ENCODE measurements around the gene ZNF362. TPM values are rescaled to one million over a fixed set of nuclear protein-coding genes. Genes with fewer than 3 reads are reported as not detected.

Gene ZNF362
- total and polyA plus RNA-seq, 2 of the 13 experiments (the other 11 are each of a cell fraction or from before 2014, with no cell fraction given) = 8.3 to 14.2 TPM

- TF ChIP-seq AKNA (CRISPR knock-in tag; IDR thresholded peaks at IDR 0.05; ENCODE audit: borderline replicate concordance) (no peak), NFIC (IDR thresholded peaks at IDR 0.05; ENCODE audit: low read length) (0 out of 2 replicates have a peak, but pooled peaks have one; percentile 27), ZNF280D (CRISPR knock-in tag; IDR thresholded peaks at IDR 0.05) (peak; percentile 68; the same call in 1 of the 2 replicates), NR3C1 (CRISPR knock-in tag; IDR thresholded peaks at IDR 0.05) (no peak), HINFP (CRISPR knock-in tag; IDR thresholded peaks at IDR 0.05; ENCODE audit: low read depth) (no peak), HIVEP1 (CRISPR knock-in tag; IDR thresholded peaks at IDR 0.05) (no peak), FOXA3 (CRISPR knock-in tag; IDR thresholded peaks at IDR 0.05) (peak; percentile 94), TGIF2 (CRISPR knock-in tag; IDR thresholded peaks at IDR 0.05) (peak; percentile 49; the same call in 1 of the 2 replicates), ZNF446 (CRISPR knock-in tag; IDR thresholded peaks at IDR 0.05) (no peak), ZNF432 (CRISPR knock-in tag; IDR thresholded peaks at IDR 0.05; ENCODE audit: borderline replicate concordance) (no peak), HOXA3 (CRISPR knock-in tag; IDR thresholded peaks at IDR 0.05) (peak; percentile 53; the same call in 1 of the 2 replicates), RBAK (CRISPR knock-in tag; IDR thresholded peaks at IDR 0.05) (no peak), ZNF792 (CRISPR knock-in tag; IDR thresholded peaks at IDR 0.05) (0 out of 2 replicates have a peak, but pooled peaks have one; percentile 16), ZNF362 (CRISPR knock-in tag; IDR thresholded peaks at IDR 0.05; ENCODE audit: borderline replicate concordance) (no peak), ZBTB49 (CRISPR knock-in tag; IDR thresholded peaks at IDR 0.05; ENCODE audit: borderline replicate concordance) (no peak), LCORL (IDR thresholded peaks at IDR 0.05) (0 out of 2 replicates have a peak, but pooled peaks have one; percentile 29), LCORL (CRISPR knock-in tag; IDR thresholded peaks at IDR 0.05) (peak; percentile 96), DMAP1 (CRISPR knock-in tag; IDR thresholded peaks at IDR 0.05) (peak; percentile 23; the same call in 1 of the 2 replicates)
These were observed 2.5 kb downstream of the ZNF362 start (continued) for GRCh38 chr1:33258788-33259274.

Data from HepG2 (cell line).